Measurements from ENCODE around the gene DCAF12. TPM values are rescaled to one million over a fixed set of nuclear protein-coding genes. Genes with fewer than 3 reads are reported as not detected.

The DCAF12 gene
- total and polyA plus RNA-seq, 2 of the 8 experiments (the other 6 are each of a cell fraction or from before 2014, with no cell fraction given) = 22.7 to 29.2 TPM

- TF ChIP-seq RXRA (IDR thresholded peaks at IDR 0.05; ENCODE audit: insufficient read depth, low read depth, low read length) = no peak
These were observed 28.6 kb downstream of the DCAF12 start (continued) for GRCh38 chr9:34097865-34098264.
